HG03196 (cell line): ENCODE measurements around the gene TRRAP.
A peak's percentile ranks its signal among the peaks of the same experiment; 100 is the strongest.
"Not testable (repeated sequence)": the region's sequence is repeated elsewhere in the genome, so short reads cannot be mapped to it uniquely, and the experiment has no call there.

Experiments used
- ATAC-seq: cut with Tn5 transposase; IDR thresholded peaks from one replicate; pipeline ENCODE4 v1.9.1; 2021; ENCODE audit not compliant: unreplicated experiment

Gene TRRAP

GRCh38 chr7:98866351-98866750 lies 12.0 kb upstream of the TRRAP start:
- ATAC-seq, result no peak

- no peak for ATAC-seq
Observed at GRCh38 chr7:98866765-98867164, 11.6 kb upstream of the TRRAP start.

GRCh38 chr7:98868450-98868849 lies 9.9 kb upstream of the TRRAP start:
- no peak for ATAC-seq

- ATAC-seq, result no peak
Observed at GRCh38 chr7:98869027-98869596, 9.2 kb upstream of the TRRAP start.

GRCh38 chr7:98869597-98870120 lies 8.7 kb upstream of the TRRAP start, which contains the start of gene TMEM130:
TSS of gene TMEM130 (minus strand) at chr7:98870014. CDS start at chr7:98869861, 153 bp downstream.
- ATAC-seq, result no peak

- peak; percentile 89 for ATAC-seq
Observed at GRCh38 chr7:98870121-98870651, 8.1 kb upstream of the TRRAP start.

GRCh38 chr7:98870807-98871491 lies 7.4 kb upstream of the TRRAP start:
- ATAC-seq, result no peak

- ATAC-seq, result no peak
Observed at GRCh38 chr7:98872328-98872924, 5.9 kb upstream of the TRRAP start.

- not testable (repeated sequence) for ATAC-seq
Observed at GRCh38 chr7:98873610-98874009, 4.7 kb upstream of the TRRAP start.

GRCh38 chr7:98874942-98875341 lies 3.4 kb upstream of the TRRAP start:
- ATAC-seq, result no peak

GRCh38 chr7:98875501-98875900 lies 2.8 kb upstream of the TRRAP start:
- ATAC-seq, result no peak

- no peak for ATAC-seq
Observed at GRCh38 chr7:98877146-98877545, 1.2 kb upstream of the TRRAP start.

GRCh38 chr7:98877692-98878364 lies 504 bp upstream of the TRRAP start:
- ATAC-seq, result no peak

GRCh38 chr7:98879198-98879978 lies 1.1 kb downstream of the TRRAP start:
- peak; percentile 71 for ATAC-seq

- no peak for ATAC-seq
Observed at GRCh38 chr7:98879979-98880315, 1.6 kb downstream of the TRRAP start.

GRCh38 chr7:98880485-98880884 lies 2.2 kb downstream of the TRRAP start:
- no peak for ATAC-seq

- ATAC-seq, result no peak
Observed at GRCh38 chr7:98881561-98882315, 3.4 kb downstream of the TRRAP start.

- no peak for ATAC-seq
Observed at GRCh38 chr7:98884416-98884815, 6.1 kb downstream of the TRRAP start.

- ATAC-seq, result no peak
Observed at GRCh38 chr7:98887038-98887437, 8.7 kb downstream of the TRRAP start.

- ATAC-seq, result no peak
Observed at GRCh38 chr7:98892609-98893008, 14.3 kb downstream of the TRRAP start.
